ELF-1 (cell line): ENCODE data around the gene GDF7.

Source experiments
- DNase-seq: peaks from one replicate; pipeline ENCODE4 v3.0.0-alpha.2; 2016; ENCODE audit warnings: low read depth, low spot score

Gene GDF7

DNA sequence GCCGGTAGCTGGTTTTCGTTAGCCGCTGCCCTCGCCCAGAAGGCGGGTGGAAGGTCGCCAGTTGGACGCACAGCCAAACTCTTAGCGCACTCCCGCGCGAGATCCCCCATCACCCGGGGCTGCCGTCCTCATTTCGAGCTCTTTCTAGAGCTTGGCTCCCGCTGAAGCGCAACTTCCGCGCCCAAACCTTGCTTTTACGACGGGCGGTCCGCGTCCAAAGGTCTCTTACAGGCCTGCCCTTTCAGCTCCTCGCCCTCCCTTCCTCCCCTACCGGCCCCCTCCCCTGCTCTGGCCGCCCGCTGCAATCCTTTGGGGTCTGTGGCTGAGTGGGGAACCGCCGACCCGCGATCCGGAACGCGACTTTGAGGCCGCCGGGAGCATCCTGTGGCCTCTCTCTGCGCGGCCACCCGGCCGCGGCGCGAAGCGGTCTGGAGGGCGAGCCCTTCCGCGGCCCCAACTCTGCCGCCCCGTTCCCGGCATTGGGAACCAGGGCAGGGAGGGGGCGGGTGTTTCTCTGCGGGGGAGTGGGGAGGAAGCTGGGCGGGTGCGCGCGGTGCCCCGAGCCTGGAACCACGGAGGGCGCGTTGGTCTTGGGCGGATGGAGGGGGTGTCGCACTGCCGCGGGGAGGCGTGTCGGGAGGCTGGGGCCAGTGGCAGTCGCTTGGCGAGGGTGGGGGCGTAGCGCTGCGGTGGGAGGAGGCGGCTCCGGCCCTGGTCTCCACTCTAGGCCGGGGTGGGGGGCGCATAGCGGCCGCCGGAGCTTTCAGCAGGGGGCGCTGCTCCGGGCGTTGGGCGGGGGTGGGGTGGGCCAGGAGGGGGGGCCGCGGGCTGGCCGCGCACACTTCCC lies at the start of gene GDF7:
GDF7 (plus strand) TSS at position 841 of the 847 bp plus-strand sequence. CDS start 96 bp downstream, outside the sequence.
- DNase-seq, result peak; percentile 54

DNA sequence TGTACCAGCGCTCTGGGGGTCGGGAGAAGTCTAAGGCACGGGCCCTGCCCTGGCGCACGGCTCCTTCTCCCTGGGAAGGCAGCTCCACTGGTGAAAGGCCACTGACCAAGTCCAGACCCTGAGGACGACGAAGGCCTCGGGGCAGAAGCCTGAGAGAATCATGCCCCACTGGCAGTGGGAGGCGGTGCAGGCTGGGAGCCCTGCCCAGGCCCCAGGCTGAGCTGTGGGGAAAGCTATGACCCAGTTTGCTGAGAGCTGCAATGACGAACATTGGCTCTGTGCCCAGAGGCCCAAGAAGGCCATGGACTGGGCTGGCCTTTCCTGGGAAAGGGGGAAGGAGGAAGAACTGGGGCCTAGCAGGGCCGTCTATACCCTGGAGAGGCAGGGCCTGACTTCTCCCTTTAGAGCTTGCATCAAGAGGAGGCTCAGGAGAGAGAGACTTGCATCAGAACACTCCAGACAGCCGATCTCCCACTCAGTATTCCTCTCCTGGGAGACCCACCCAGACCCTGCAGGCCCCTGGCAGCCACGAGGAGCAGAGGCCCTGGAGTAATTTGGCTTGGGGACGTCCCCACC lies 49.0 kb upstream of the GDF7 start:
- DNase-seq, result no peak

DNA sequence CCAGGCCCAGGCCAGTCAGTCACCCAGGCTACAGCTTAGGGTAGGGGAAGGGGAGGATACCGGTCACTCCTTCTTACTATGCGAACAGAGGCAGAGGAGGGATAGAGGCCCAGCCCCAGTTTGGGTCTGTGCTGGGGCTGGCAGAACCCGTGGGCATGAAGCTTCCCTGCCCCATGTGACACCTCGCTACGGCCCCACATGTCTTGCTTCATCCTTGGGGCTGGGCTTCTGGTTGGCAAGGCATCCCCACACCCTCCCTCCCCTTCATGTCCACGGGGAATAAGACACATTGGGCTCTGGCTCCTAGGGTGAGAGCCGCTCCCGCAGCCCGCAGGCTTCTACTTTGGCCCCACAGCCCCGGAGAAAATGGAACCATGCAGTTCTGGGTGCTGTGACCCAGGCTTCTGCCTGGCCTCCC lies 48.5 kb upstream of the GDF7 start:
- DNase-seq, result no peak

DNA sequence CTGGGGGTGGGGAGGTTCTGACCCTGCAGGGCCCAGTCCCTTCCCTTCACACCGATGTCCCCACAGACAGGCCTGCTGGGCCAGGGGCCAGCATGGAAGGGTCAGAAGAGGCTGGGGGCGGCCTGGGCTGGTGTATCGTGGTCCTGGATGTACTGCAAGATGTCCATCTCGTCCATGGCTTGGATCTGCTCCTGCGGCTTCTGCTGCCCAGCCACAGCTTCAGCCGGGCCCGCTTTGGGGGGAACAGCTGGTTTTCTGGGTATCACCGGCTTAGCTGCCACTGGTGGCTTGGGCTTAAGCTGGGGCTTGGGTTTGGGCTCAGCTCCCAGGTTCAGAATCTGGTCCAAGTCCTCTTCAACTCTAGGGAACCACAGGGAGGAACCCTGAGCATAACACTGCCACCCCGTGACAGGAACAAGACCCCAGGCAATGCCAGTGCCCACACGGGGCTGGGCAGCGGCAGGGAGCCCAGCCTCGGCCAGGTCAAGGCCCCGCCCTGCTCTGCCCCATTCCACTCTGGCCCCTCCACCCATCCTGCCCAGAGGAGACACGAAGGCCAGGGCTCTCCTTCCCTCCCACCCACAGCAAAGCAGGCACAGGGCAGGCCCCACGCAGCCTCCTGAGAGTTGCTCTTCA lies 47.9 kb upstream of the GDF7 start:
- DNase-seq, result no peak

GRCh38 chr2:20619624-20620024 lies 47.3 kb upstream of the GDF7 start:
- DNase-seq, result no peak

- DNase-seq, result no peak
Measured at GRCh38 chr2:20620271-20620681, 46.7 kb upstream of the GDF7 start.

GRCh38 chr2:20620696-20621365 lies 46.1 kb upstream of the GDF7 start:
- no peak for DNase-seq

DNA sequence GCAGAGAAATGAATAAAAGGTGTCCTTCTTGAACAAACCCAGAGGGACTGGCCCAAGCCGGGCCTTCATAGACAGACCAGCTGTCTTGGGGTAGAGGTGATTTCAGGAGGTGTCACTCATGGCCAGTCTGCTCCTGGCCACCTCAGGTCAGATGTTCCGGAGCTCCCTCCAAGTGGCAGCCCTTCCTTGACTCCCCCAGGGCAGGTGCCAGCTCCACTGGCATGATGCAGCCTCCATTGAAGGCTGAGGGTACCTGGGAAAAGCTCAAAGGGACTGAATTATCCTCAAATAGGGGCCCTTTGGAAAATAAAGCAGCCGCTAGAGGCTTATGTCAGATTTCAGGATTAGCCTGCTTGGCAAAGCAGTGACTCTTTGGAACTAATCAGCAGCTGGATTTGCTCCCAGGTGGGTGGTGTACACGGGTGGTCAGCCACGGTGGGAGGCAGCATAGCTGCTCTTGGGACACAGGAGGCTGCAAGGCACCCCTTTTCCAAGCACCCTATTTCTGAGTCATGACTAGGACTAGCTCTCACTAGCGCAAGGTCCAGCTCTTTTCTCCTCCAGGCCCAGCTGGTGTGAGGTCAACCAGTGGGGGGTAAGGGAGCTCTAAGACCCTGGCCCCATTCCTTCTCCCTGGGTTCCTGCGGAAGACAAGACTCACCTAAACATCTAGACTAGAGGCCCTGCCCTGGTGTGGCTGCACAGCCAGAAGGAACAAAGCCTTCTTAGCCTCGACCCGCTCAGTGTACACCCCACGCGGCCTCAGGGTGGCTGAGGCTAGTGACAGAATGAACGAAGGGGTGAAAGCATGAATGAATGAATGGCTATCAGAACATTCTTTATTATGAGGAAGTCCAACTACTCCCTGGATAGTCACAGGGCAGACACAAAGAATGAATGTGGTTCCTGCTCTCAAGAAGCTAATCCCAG lies 45.3 kb upstream of the GDF7 start:
- no peak for DNase-seq

DNA sequence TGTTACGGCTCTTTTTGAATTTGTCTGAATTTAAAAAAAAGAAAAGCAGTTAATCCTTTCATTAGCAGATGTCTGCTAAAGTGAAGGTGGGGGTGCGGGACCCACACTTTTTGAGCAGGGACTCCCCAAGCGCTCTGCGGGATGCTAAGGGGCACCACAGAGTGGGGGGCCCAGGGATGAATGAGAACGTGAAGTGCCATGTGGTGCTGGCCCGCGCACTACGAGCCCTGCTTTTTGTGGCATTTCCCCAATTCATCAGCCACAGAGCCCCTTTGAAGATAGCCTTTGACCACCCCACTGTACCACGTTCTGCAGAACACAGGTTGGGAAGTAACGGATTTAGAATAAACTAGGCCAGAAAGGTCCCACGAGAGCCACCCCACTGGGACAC lies 44.7 kb upstream of the GDF7 start:
- no peak for DNase-seq

- no peak for DNase-seq
Measured at GRCh38 chr2:20622731-20623130, 44.2 kb upstream of the GDF7 start.

DNA sequence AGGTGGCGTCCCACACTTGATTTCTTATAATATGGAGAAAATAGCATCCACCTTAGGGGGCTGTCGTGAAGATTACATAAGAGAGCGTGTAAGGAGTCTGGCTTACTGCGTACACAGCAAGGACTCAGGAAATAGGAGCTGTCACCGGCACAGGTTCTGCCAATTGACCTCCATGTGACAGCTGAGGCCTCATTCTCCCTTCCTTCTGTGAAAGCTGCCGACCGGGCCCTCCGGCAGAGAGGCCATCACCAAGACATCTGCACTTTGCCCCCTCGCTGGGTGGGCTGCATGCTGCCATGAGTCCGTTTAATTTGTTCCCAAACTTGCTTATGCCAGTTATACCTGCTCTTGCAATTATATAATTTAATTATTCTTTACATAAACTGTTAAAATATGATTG lies 43.7 kb upstream of the GDF7 start:
- no peak for DNase-seq

- DNase-seq, result no peak
Measured at GRCh38 chr2:20623741-20624155, 43.2 kb upstream of the GDF7 start.

DNA sequence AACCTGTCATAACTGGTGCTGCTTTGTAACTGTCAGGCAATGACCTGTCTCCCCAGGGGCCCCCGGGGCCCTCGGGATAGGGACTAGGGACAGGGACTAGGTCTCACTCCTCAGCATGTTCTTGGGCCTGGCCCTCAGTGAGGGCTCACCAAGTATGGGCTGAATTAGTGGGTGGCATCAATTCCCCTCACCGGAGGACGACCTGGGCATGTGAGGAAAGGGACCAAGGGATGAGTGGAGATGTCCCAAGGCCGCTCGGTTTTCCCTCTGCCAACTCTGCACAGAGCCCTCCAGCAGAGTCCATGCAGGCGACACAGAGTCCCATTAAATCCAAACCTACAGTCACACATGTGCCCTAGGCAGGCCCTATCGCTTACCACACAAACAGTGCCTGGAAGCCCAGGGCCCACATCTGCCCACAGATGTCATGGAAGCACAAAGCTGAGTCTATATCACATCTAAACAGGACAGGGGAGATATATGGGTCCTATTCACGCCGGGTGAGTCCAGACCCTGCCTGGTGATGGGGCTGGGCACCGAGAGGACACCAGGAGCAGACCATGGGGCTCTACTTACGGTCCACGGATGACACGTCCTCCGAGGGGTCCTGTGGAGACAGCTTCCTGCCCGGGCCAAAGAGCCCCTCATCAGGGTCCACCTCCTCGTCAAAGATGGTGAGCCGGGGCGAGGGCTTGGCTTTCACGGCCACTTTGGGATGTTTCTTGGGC lies 42.6 kb upstream of the GDF7 start:
- no peak for DNase-seq

- no peak for DNase-seq
Measured at GRCh38 chr2:20624884-20625485, 42.0 kb upstream of the GDF7 start.

- no peak for DNase-seq
Measured at GRCh38 chr2:20625491-20626391, 41.2 kb upstream of the GDF7 start.

DNA sequence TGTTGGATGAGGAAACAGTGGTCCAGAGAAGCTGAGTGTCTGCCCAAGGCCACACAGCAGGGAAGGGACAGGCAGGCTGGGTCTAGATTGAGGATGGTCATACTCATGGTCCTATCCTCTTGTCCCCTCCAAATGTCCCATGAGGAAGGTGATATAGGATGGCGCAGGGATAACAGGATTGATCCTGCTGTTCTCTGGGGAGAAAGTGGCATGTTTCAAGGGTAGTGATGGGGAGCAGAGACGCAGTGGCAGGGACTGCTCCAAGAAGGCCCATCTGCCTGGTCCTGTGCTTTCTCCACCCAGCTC lies 40.6 kb upstream of the GDF7 start:
- no peak for DNase-seq

GRCh38 chr2:20626698-20627513 lies 40.0 kb upstream of the GDF7 start:
- no peak for DNase-seq

DNA sequence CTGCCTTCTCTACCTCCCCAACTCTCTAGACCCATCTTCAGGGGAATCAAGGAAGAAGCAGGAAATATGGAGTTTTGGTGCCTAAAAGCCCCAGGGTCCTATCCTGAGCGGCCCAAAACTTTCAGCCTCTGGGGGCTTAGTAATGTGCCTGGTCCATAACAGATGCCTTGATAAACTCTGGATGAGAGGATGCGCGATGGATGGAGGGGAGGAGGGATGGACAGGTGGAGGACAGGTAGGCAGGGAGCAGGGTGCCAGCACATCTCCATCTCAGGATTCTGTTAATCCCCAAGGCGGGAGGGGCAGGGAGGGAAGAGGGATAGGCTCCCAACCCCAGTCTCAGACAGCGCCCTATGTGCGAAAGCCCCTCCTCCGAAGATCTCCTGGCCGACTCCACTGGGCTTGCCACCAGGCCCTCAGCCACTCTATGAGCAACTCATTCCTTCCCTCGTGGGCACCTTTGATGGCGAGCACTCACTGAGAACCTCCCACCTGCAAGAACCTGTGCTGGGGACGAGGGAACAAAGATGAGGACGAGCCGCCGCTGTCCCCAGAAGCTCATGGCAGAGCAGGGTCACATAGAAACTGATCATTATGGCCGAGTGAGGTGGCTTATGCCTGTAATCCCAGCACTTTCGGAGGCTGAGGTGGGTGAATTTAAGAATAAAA lies 39.1 kb upstream of the GDF7 start:
- no peak for DNase-seq
